Medulla oblongata (tissue), 1 donor: ENCODE results near the gene CEP170.
A peak's percentile ranks its signal among the peaks of the same experiment; 100 is the strongest.

Source experiments
- DNase-seq: peaks from one replicate; pipeline ENCODE4 v3.0.0-alpha.2; 2015; ENCODE audit errors: extremely low spot score

Gene CEP170

DNA sequence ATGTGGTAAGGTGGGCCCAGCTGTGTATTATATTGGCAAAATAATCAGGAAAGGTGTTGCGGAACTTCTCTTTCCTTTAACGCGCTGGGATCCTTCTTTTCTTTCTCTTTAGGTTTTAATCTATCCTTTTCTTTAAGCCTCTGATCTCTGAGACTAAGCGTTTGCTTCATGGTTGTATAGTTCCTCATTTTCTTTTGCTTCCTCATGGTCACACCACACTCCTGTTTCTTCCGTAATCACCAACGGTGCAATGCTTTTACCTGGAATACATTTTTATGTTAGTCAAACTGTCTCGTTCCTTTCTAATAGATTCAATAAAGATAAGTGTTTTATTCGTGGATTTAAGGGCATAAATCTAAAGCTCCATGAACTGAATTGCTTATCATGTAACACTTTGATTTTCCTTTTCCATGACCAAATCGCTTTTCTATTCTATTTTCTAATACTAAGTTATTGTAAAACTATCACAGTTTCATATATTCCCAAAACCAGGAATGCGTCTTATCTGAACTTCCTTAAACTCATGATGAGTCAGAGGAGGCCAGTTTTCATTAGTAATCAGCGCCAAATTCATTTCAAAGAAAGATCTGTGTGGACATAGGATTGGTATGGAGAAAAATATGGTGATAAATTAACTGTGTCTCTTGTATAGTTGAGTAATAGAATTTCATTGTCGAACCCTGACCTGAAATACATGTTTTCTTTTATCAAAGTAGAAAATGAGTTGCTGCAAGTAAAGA, 13.0 kb upstream of the CEP170 start:
- no peak for DNase-seq

- DNase-seq: no peak
Observed at GRCh38 chr1:243267471-243267880, 12.4 kb upstream of the CEP170 start.

DNA sequence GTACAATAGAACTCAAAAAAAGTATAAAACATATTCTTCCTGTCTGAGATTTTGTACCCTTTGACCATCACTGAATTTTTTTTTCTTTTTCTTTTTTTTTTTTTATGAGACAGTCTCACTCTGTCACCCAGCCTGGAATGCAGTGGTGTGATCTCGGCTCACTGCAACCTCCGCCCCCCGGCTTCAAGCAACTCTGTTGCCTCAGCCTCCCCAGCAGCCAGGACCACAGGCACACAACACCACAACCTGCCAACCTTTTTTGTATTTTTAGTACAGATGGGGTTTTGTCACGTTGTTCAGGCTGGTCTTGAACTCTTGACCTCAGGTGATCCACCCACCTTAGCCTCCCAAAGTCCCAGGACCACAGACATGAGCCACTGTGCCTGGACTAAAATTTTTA, 11.2 kb upstream of the CEP170 start:
- DNase-seq: no peak

GRCh38 chr1:243264717-243265116, 9.6 kb upstream of the CEP170 start:
- DNase-seq: peak; percentile 74

- DNase-seq: no peak
Observed at GRCh38 chr1:243261390-243261789, 6.3 kb upstream of the CEP170 start.

DNA sequence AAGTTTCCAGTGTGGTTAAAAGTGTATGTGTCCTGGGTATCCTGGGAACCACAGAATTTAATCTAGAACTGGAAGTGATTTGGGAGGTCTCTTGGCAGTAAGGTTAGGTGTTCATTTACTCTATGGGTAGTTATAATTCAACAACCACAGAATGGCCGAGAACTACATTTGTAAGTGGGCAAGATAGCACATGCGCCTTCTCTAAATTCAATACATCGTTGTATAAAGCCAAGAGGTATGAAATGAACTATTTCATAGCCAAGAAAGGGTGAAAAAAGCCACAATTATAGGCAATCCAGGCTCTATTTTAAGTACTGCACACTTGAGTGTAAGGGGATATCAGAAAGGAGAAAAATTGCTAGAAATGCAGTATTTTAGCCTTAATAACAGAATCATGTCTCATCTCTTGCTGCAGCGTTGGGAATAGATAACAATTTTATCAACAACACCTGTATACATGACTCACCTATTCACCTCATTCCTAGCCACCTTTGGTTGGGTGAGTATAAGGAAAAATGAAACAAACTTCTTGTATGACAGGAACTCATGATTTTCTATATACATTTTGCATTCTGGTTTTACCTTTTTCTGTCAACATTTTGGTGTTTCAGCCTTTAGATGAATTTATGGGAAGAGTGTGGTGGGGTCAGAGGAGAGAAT, 5.3 kb upstream of the CEP170 start:
- DNase-seq: no peak

DNA sequence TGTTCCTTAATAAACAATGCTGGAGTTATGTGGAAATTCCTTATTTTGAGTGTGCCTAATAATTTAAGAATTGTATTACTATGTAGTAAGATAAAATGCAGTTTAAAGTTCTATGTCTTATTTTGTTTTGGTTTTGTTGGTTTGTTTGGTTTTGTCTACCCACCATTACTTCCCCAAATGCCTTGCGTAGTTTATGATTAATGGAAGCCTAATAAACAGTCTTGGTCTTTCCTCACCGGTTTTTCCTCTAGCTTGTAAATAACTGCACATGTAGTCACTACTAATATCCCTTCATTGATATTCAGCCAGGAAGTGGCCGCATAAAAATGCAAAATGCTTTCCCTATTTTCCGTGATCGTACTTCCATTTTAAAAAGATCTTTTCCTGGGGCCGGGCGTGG, 3.6 kb upstream of the CEP170 start:
- no peak for DNase-seq

DNA sequence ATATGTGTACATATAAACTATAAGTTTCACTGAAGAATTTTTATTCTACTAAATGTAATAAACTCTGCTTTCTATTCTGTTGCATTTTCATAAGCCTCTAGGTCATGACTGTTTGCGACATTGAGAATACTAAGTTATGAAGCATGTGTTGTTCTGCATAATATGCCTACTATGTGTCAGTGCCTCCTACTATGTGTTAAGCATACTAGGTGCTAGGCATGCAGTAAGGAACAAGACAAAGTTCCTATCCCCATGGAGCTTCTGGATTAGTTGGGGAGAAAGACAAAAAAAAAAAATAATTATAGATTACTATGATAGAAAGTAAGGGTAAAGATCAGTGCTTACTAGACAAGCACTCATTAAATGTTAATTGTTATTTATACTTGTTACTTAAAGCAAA, 2.1 kb upstream of the CEP170 start:
- no peak for DNase-seq

DNA sequence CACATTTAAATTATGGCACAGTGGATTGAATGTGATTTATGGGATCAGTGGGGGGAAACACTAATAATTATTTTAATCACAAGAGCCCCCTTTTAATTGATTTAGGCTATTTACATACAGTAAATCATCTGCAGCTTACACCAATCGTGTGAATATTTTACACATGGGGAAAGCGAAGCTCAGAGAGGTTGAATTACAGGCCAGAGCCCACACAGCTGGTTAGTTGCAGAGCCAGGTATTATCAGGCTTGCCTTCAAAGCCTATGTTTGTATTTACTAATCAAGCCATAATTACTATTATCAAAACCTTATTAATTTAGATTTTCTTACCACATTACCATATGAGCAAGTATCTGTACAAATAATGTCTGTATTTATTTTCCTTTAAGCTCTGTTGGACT, 1.5 kb upstream of the CEP170 start:
- DNase-seq: no peak

GRCh38 chr1:243255791-243256512, 871 bp upstream of the CEP170 start, which contains the start of gene SDCCAG8:
TSS of gene SDCCAG8 (plus strand) at chr1:243256041. CDS start at chr1:243256174, 133 bp downstream.
- peak; percentile 100 for DNase-seq

GRCh38 chr1:243254233-243254926, 701 bp downstream of the CEP170 start:
- DNase-seq: peak; percentile 74

GRCh38 chr1:243253926-243254232, 1.2 kb downstream of the CEP170 start:
- DNase-seq: peak; percentile 61

- peak; percentile 61 for DNase-seq
Observed at GRCh38 chr1:243253211-243253925, 1.7 kb downstream of the CEP170 start.

- no peak for DNase-seq
Observed at GRCh38 chr1:243251539-243251938, 3.5 kb downstream of the CEP170 start.

DNA sequence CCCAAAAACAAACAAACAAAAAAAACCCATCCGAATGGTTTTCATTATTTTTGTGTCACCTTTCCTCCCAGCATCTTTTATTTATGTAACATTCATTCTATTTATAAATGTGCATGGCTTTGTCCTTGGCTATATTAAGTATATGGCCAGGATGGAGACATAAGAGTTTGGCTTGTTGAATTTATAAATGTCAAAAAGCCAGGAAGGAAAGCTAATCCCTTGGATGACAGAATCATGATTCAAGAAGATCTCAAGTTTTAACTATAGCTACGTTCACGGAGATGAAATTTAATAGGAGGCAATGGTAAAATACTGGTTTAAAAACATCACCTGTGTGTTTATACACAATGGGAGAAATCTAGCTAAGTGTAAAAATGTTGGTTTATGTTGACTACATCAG, 5.0 kb downstream of the CEP170 start:
- DNase-seq: no peak

GRCh38 chr1:243249214-243249613, 5.9 kb downstream of the CEP170 start:
- no peak for DNase-seq

DNA sequence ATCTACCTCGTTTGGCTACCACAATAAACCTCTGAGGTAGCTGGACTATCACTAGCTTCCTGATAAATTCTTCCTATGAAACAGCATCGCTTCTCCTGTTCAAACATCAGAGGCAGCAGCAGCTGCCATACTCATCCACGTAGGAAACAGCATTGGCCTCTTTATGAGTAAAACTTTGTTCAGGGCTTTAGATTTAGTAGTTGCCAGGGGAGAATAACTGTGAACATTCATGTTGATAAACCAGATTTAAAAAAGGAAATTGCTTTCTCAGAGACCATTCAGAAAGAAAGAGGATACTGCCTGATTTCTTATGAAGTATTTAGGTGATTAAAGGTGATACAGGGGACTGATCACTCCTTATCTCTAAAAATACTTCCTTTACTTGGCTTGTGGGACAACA, 7.2 kb downstream of the CEP170 start:
- no peak for DNase-seq

DNA sequence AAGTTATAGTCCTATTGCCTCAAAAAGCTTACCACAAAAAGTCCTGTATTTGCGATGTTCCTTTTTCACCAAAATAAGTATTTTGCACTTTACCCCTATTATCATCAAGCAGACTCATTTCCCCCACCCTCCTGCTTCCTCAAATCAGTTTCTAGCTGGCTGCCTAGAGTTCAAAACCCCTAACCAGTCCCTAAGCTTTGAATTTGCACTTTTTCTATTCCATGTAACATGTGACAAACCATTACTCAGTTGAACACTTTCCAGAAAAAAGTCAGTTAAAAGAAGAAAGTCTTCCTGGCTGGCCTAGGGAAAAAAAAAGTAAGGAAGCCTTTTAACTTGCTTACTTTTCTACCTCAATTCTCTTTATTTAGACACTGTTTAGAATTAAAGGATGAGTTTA, 8.2 kb downstream of the CEP170 start:
- peak; percentile 78 for DNase-seq

DNA sequence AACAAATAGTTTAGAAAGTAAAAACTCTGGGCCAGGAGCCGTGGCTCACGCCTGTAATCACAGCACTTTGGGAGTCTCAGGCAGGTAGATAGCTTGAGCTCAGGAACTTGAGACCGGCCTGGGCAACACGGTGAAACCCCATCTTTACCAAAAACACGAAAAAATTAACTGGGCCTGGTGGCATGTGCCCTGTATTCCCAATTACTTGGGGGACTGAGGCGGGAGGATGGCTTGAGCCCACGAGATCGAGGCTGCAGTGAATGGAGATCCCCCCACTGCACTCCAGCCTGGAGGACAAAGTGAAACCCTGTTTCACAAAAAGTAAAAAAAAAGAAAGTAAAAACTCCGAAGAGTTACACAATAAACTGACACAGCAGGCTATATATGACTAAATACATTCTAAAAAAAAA, 10.6 kb downstream of the CEP170 start:
- no peak for DNase-seq

DNA sequence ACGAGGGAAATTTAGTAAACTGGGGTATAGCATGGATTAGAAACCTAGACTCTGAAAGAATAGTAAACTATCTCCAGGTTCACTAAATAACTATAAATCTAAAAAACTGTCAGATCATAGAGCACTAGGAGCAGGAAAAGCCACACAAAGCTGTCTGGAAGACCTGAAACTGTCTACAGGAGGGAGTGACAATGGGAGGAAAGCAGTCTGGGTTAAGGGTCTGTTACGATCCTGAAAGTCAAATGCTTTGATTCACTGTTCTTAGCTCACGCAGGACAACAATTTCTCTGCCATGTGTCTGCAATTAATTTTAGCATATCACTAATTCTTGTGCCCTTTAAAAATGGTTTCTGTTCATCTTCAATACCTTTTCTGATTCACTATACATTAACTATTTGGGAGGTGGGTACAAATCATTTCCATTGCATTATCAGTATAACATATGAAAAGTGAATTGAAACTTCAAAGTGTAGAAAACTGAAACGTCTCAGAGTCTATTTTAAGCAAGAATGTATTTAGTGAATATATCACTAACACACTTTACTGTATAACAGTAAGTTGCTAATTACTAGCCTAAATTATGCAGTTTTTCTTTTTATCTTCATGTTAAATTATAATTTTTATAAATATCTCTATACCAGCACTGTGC, 18.4 kb downstream of the CEP170 start:
- no peak for DNase-seq

GRCh38 chr1:243234978-243235647, 20.0 kb downstream of the CEP170 start:
- DNase-seq: no peak
